DOHH2 (cell line): ENCODE results near the gene ACKR3.

Experiments used
- H3F3A ChIP-seq: fragments of 200-600 bp; sonication (generic), shearing (Covaris generic); 2 replicates; pipeline ENCODE4 v1.6.0; 2016; ENCODE audit warnings: antibody characterized with exemption, mild to moderate bottlenecking; ENCODE audit not compliant: control insufficient read depth, insufficient read depth
- H3K27ac ChIP-seq: fragments of 200-600 bp; sonication (generic); 2 replicates; pipeline ENCODE4 v1.5.1; 2014; ENCODE audit warnings: low read depth, mild to moderate bottlenecking, low read length, moderate library complexity
- H3K27me3 ChIP-seq: fragments of 200-600 bp; sonication (generic); 2 replicates; pipeline ENCODE4 v1.6.1; 2014; ENCODE audit warnings: mild to moderate bottlenecking, low read length, mixed read lengths; ENCODE audit not compliant: control insufficient read depth
- H3K36me3 ChIP-seq: fragments of 200-600 bp; sonication (generic); 2 replicates; pipeline ENCODE4 v1.6.1; 2014; ENCODE audit warnings: mild to moderate bottlenecking, low read length, moderate library complexity, mixed read lengths; ENCODE audit not compliant: control insufficient read depth
- H3K4me1 ChIP-seq: fragments of 200-600 bp; sonication (generic); 2 replicates; pipeline ENCODE4 v1.6.1; 2014; ENCODE audit warnings: mild to moderate bottlenecking, low read length, mixed read lengths; ENCODE audit not compliant: control insufficient read depth
- H3K4me2 ChIP-seq: fragments of 200-600 bp; sonication (generic); 2 replicates; pipeline ENCODE4 v1.6.0; 2014; ENCODE audit warnings: mild to moderate bottlenecking, low read length, moderate library complexity
- H3K4me3 ChIP-seq: fragments of 200-600 bp; sonication (generic); 2 replicates; pipeline ENCODE4 v1.5.1; 2014; ENCODE audit warnings: mild to moderate bottlenecking, low read length, mixed read lengths
- H3K79me2 ChIP-seq: fragments of 200-600 bp; sonication (generic); 2 replicates; pipeline ENCODE4 v1.6.1; 2014; ENCODE audit warnings: mild to moderate bottlenecking, low read length, mixed read lengths; ENCODE audit not compliant: control insufficient read depth
- H3K9me2 ChIP-seq: fragments of 200-600 bp; sonication (generic); replicated peaks from 2 replicates; pipeline ENCODE4 v1.6.1; 2014; ENCODE audit warnings: mild to moderate bottlenecking, low read length, mixed read lengths; ENCODE audit not compliant: control insufficient read depth
- H3K9me3 ChIP-seq: fragments of 200-600 bp; sonication (generic); 2 replicates; pipeline ENCODE4 v1.6.1; 2014; ENCODE audit warnings: antibody characterized with exemption, low read length, mixed read lengths; ENCODE audit not compliant: control insufficient read depth, insufficient read depth
- H4K20me1 ChIP-seq: fragments of 200-600 bp; sonication (generic); 2 replicates; pipeline ENCODE4 v1.6.0; 2014; ENCODE audit warnings: low read depth, mild to moderate bottlenecking, antibody characterized with exemption, low read length, moderate library complexity; ENCODE audit not compliant: control insufficient read depth, insufficient read depth
- CTCF ChIP-seq: fragments of 200-600 bp; sonication (generic); IDR thresholded peaks from one replicate; pipeline ENCODE4 v1.5.1; 2014; ENCODE audit warnings: antibody characterized with exemption, mild to moderate bottlenecking, low read depth, low read length; ENCODE audit not compliant: poor library complexity, severe bottlenecking
- EZH2phosphoT487 ChIP-seq: fragments of 200-600 bp; sonication (generic); IDR thresholded peaks from 2 replicates; pipeline ENCODE4 v1.6.1; 2017; ENCODE audit warnings: borderline replicate concordance, mild to moderate bottlenecking, antibody characterized with exemption, low read length, moderate library complexity, mixed read lengths

ACKR3 gene

GRCh38 chr2:236619910-236620612, 50.4 kb downstream of the ACKR3 start:
- Histone ChIP-seq H3K79me2 (no peaks in the 10 kb centered on the region), H3K27me3 (no peaks in the 10 kb centered on the region), H3K9me2 (no peaks in the 10 kb centered on the region), H3K9me3 (no peaks in the 10 kb centered on the region), H3K27ac (no peak overlapping the region), H3K4me2 (no peak overlapping the region), H4K20me1 (no peaks in the 10 kb centered on the region), H3K4me1 (peaks cover 6% of the 10 kb centered on the region), H3F3A (no peaks in the 10 kb centered on the region), H3K36me3 (no peaks in the 10 kb centered on the region), H3K4me3 (no peak overlapping the region)
- no peak for TF ChIP-seq EZH2phosphoT487
- TF ChIP-seq CTCF, result no peak

GRCh38 chr2:236621786-236622185, 52.2 kb downstream of the ACKR3 start:
- H3K27ac ChIP-seq, result no peak overlapping the region
- H3K27me3 ChIP-seq, result no peaks in the 10 kb centered on the region
- no peaks in the 10 kb centered on the region for H3K36me3 ChIP-seq
- no peaks in the 10 kb centered on the region for H3K9me2 ChIP-seq
- H3K4me3 ChIP-seq, result no peak overlapping the region
- H3F3A ChIP-seq, result no peaks in the 10 kb centered on the region
- no peak overlapping the region for H3K4me2 ChIP-seq
- TF ChIP-seq EZH2phosphoT487, result no peak
- no peak for TF ChIP-seq CTCF
- H4K20me1 ChIP-seq, result no peaks in the 10 kb centered on the region
- H3K9me3 ChIP-seq, result no peaks in the 10 kb centered on the region
- H3K79me2 ChIP-seq, result no peaks in the 10 kb centered on the region
- no peaks in the 10 kb centered on the region for H3K4me1 ChIP-seq

- Histone ChIP-seq H3F3A (no peaks in the 10 kb centered on the region), H3K4me1 (no peaks in the 10 kb centered on the region), H3K9me2 (no peaks in the 10 kb centered on the region), H3K4me2 (no peak overlapping the region), H3K36me3 (no peaks in the 10 kb centered on the region), H3K9me3 (no peaks in the 10 kb centered on the region), H3K4me3 (no peak overlapping the region), H3K79me2 (no peaks in the 10 kb centered on the region), H3K27me3 (no peaks in the 10 kb centered on the region), H3K27ac (no peak overlapping the region), H4K20me1 (no peaks in the 10 kb centered on the region)
- TF ChIP-seq CTCF (no peak), EZH2phosphoT487 (no peak)
Observed at GRCh38 chr2:236622201-236622600, 52.6 kb downstream of the ACKR3 start.
